IMR-90 (cell line): Measurements from ENCODE around the gene DSCAM. TPM values are rescaled to one million over a fixed set of nuclear protein-coding genes. Genes with fewer than 3 reads are reported as not detected.

Source experiments
- ATAC-seq: fragments of 200-7000 bp; cut with Tn5 transposase; 2 replicates; pipeline ENCODE4 v1.9.1; 2020; ENCODE audit warnings: low read depth, mild to moderate bottlenecking, moderate library complexity
- BruUV-seq: library from RNA; stranded (reverse); fragments of 400-500 nt; replicated peaks from 2 replicates; lab custom pipeline; 2021; lab: Mats Ljungman, UMichigan
- CTCF ChIA-PET: fragments of 300-600 bp; formaldehyde crosslinking; extraction: SDS; loops from one replicate; lab custom pipeline; 2021; ENCODE audit warnings: antibody characterized with exemption; lab: Yijun Ruan, JAX
- POLR2A ChIA-PET: fragments of 300-600 bp; sonication (Branson Sonifier 250); formaldehyde crosslinking; loops from one replicate; lab custom pipeline; 2022; ENCODE audit warnings: antibody characterized with exemption; ENCODE audit not compliant: unreplicated experiment; lab: Charles Lee
- DNase-seq: peaks from one replicate; pipeline ENCODE4 v3.0.0; 2013
- H2AFZ ChIP-seq: replicated peaks from 2 replicates; pipeline ENCODE3; 2013; ENCODE audit warnings: low read length, mild to moderate bottlenecking; ENCODE audit not compliant: poor library complexity
- H2AK5ac ChIP-seq: 2 replicates; pipeline ENCODE4 v1.6.1; 2013; ENCODE audit warnings: low read depth, low read length, inconsistent platforms
- H2AK9ac ChIP-seq: replicated peaks from 2 replicates; pipeline ENCODE3; 2013; ENCODE audit warnings: mild to moderate bottlenecking, low read depth, low read length, moderate library complexity; ENCODE audit not compliant: poor library complexity
- H2BK120ac ChIP-seq: 2 replicates; pipeline ENCODE4 v1.6.1; 2013; ENCODE audit warnings: low read depth, low read length, inconsistent platforms
- H2BK15ac ChIP-seq: 3 replicates; pipeline ENCODE4 v1.6.1; 2013; ENCODE audit warnings: low read depth, low read length, inconsistent platforms
- H2BK20ac ChIP-seq: 2 replicates; pipeline ENCODE4 v1.6.1; 2013; ENCODE audit warnings: low read depth, mild to moderate bottlenecking, inconsistent platforms, low read length, moderate library complexity
- H2BK5ac ChIP-seq: 2 replicates; pipeline ENCODE4 v1.6.1; 2013; ENCODE audit warnings: mild to moderate bottlenecking, low read depth, low read length, inconsistent platforms; ENCODE audit not compliant: poor library complexity, severe bottlenecking
- H3K14ac ChIP-seq: replicated peaks from 2 replicates; pipeline ENCODE4 v1.6.1; 2013; ENCODE audit warnings: low read depth, low read length, inconsistent platforms
- H3K18ac ChIP-seq: 2 replicates; pipeline ENCODE4 v1.6.1; 2013; ENCODE audit warnings: low read depth, low read length, control low read depth
- H3K23ac ChIP-seq: 2 replicates; pipeline ENCODE4 v1.6.1; 2013; ENCODE audit warnings: low read depth, low read length, inconsistent platforms
- H3K27ac ChIP-seq: 2 replicates; pipeline ENCODE4 v1.5.1; 2013; ENCODE audit warnings: mild to moderate bottlenecking, control low read depth, low read length; ENCODE audit not compliant: insufficient read depth
- H3K27me3 ChIP-seq: 2 replicates; pipeline ENCODE4 v1.6.1; 2013; ENCODE audit warnings: low read length; ENCODE audit not compliant: control insufficient read depth, insufficient read depth
- H3K36me3 ChIP-seq: 2 replicates; pipeline ENCODE4 v1.6.1; 2013; ENCODE audit warnings: low read length, mixed read lengths; ENCODE audit not compliant: control insufficient read depth, insufficient read depth
- H3K4ac ChIP-seq: 2 replicates; pipeline ENCODE4 v1.6.1; 2013; ENCODE audit warnings: low read depth, low read length, inconsistent platforms
- H3K4me1 ChIP-seq: 2 replicates; pipeline ENCODE4 v1.6.1; 2013; ENCODE audit warnings: low read length, mixed read lengths; ENCODE audit not compliant: control insufficient read depth, insufficient read depth
- H3K4me2 ChIP-seq: 2 replicates; pipeline ENCODE4 v1.6.1; 2013; ENCODE audit warnings: low read depth, mild to moderate bottlenecking, control low read depth, low read length, moderate library complexity
- H3K4me3 ChIP-seq: 2 replicates; pipeline ENCODE4 v1.5.1; 2013; ENCODE audit warnings: low read depth, mild to moderate bottlenecking, control low read depth, low read length, moderate library complexity; ENCODE audit not compliant: insufficient read depth
- H3K56ac ChIP-seq: 2 replicates; pipeline ENCODE4 v1.6.1; 2013; ENCODE audit warnings: low read length, inconsistent platforms; ENCODE audit not compliant: insufficient read depth; ENCODE audit errors: extremely low read depth
- H3K79me1 ChIP-seq, 2 experiments: 2 replicates each; pipeline ENCODE4 v1.6.1; 2013; ENCODE audit warnings: low read length in 2 of 2, inconsistent platforms in 1 of 2, low read depth in 1 of 2
- H3K9ac ChIP-seq: 2 replicates; pipeline ENCODE4 v1.6.1; 2013; ENCODE audit warnings: low read depth, low read length, control low read depth
- H3K9me1 ChIP-seq: 2 replicates; pipeline ENCODE4 v1.6.1; 2013; ENCODE audit warnings: low read length, inconsistent platforms; ENCODE audit not compliant: insufficient read depth
- H3K9me3 ChIP-seq: 2 replicates; pipeline ENCODE4 v1.6.1; 2013; ENCODE audit warnings: low read length; ENCODE audit not compliant: control insufficient read depth, insufficient read depth
- H4K20me1 ChIP-seq: 2 replicates; pipeline ENCODE4 v1.6.1; 2013; ENCODE audit warnings: low read length, inconsistent platforms; ENCODE audit not compliant: insufficient read depth
- H4K5ac ChIP-seq: 2 replicates; pipeline ENCODE4 v1.6.1; 2013; ENCODE audit warnings: mild to moderate bottlenecking, low read depth, low read length, control low read depth
- H4K8ac ChIP-seq, 2 experiments: 2 replicates each; pipeline ENCODE4 v1.6.1; 2013; ENCODE audit warnings: low read depth in 2 of 2, low read length in 2 of 2, control low read depth in 1 of 2, inconsistent platforms in 1 of 2
- H4K91ac ChIP-seq: 2 replicates; pipeline ENCODE4 v1.6.1; 2013; ENCODE audit warnings: low read depth, low read length, inconsistent platforms; ENCODE audit not compliant: insufficient read depth
- FOS ChIP-seq: fragments of 150-350 bp; IDR thresholded peaks from 2 replicates; pipeline ENCODE4 v1.6.1; 2016; ENCODE audit warnings: low read depth, low read length
- MAFK ChIP-seq: IDR thresholded peaks from 2 replicates; pipeline ENCODE4 v1.6.1; 2012; ENCODE audit warnings: low read depth, low read length, improper control_type of control experiment
- MAZ ChIP-seq: IDR thresholded peaks from 2 replicates; pipeline ENCODE4 v1.6.1; 2012; ENCODE audit warnings: low read depth, mild to moderate bottlenecking, low read length, improper control_type of control experiment, moderate library complexity, borderline replicate concordance
- WGBS, 2 experiments: methylation state at CpG; one replicate each; pipeline versions ENCODE4 v1.1.5 to v1.1.7; 2013; ENCODE audit warnings: missing lambda C conversion rate in 2 of 2; ENCODE audit not compliant: insufficient read length in 1 of 2; ENCODE audit errors: extremely low coverage in 2 of 2; 5-methylcytosine and 5-hydroxymethylcytosine counted together
- dilution Hi-C: fragments of 300-500 bp; cut with HindIII; formaldehyde crosslinking; loops from one replicate; pipeline ENCODE4 v1.14.3; 2018; ENCODE audit warnings: low sequenced_read_pairs; ENCODE audit not compliant: unreplicated experiment
- in situ Hi-C: fragments of 300-500 bp; cut with MboI; formaldehyde crosslinking; loops from 3 replicates; pipeline ENCODE4 v1.14.3; 2019; ENCODE audit warnings: low sequenced_read_pairs, inconsistent platforms, mixed read lengths
- intact Hi-C: fragments of 100-400 bp; cut with micrococcal nuclease; formaldehyde crosslinking; loops from 2 replicates; pipeline ENCODE4 v1.10.0; 2022
- polyA plus RNA-seq, 3 experiments: library from polyadenylated mRNA; depleted of rRNA; stranded (reverse); fragments of >200 nt; gene quantifications; 2 replicates each; pipeline ENCODE4 v1.2.3, GENCODE V29; 2012; ENCODE audit warnings: low replicate concordance in 1 of 3
- total RNA-seq: library from RNA; depleted of rRNA; stranded (reverse); fragments of >200 nt; gene quantifications from 2 replicates; pipeline ENCODE4 v1.2.3, GENCODE V29; 2012

DSCAM gene
- total and polyA plus RNA-seq, 2 of the 4 experiments (the other 2 are of a cell fraction), result under 0.01 to 0.02 TPM

DNA sequence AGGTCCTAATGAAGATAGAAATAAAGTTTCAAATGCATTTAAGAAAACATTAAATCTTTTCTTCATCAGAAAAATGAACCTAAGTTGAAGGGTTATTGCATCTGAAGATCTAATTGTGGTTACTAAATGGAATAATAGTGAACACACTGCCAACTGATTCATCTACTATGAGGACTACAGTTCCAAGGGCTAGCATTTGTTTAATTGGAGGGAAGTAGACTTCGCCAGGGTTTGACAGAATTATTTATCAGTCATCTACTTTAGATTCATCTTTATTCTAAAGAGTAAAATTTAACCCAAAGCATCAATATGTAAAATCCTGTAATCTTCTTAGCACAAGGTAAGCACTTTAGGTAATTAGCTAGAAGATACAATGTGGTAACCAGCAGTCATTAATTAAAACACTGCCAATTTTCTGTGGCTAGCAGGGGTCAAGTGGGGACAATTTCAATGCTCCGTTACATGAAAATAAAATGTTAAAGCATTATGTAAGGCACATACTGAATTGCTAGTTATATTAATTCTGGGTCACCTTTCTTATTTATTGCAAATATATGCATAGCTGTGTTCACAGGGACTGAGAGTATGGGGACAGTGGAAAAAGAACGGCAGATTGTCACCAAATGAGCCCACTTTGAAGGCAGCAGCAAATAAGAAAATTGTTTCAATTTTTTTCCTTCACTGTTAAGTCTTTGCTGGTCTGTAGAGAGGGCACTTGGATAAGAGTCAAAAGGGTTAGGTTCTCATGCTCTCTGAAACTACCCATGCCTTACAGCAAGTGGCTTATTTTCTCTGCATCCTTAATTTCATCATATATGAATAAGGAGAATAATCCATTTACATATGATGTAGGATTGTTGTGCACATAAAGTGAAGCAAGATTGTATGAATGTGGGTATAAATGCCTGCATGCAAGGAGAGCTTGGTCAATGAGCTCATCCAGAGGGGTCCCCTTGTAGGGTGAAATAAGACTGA, 563.8 kb downstream of the DSCAM start:
- ChIA-PET CTCF (interaction anchor here (0.6 kb wide), 1 partner anchor 14 kb away, joined by 3 read pairs; no protein-coding TSS in a partner anchor), POLR2A (no interaction called here)
- ATAC-seq, result no peak
- no peaks in the 10 kb centered on the region for H3K27me3 ChIP-seq
- peaks cover 24% of the 10 kb centered on the region for H3K9me3 ChIP-seq
- DNase-seq, result no peak
- H2BK5ac ChIP-seq, result no peak overlapping the region
- H2BK15ac ChIP-seq, result no peak overlapping the region
- intact Hi-C loops, result no loop called here
- in situ Hi-C loops, result no loop called here
- no peaks in the 10 kb centered on the region for H3K9me1 ChIP-seq
- H3K79me1 ChIP-seq, result no peaks in the 10 kb centered on the region
- no peaks in the 10 kb centered on the region for H3K36me3 ChIP-seq
- H3K4me2 ChIP-seq, result no peak overlapping the region
- H2BK20ac ChIP-seq, result no peak overlapping the region
- H3K23ac ChIP-seq, result no peak overlapping the region
- no peak for TF ChIP-seq MAZ
- TF ChIP-seq FOS, result no peak
- no peak for TF ChIP-seq MAFK
- no CpG with 5 or more reads among the region's 3 CpGs for WGBS, 2 experiments
- dilution Hi-C loops, result no loop called here
- H3K9ac ChIP-seq, result no peak overlapping the region
- no peak overlapping the region for H2BK120ac ChIP-seq
- H2AK5ac ChIP-seq, result no peak overlapping the region
- no peak overlapping the region for H3K27ac ChIP-seq
- no peak overlapping the region for H2AK9ac ChIP-seq
- no peak overlapping the region for H4K91ac ChIP-seq
- H3K4me1 ChIP-seq, result no peaks in the 10 kb centered on the region
- H4K8ac ChIP-seq, result no peak overlapping the region
- no TSS peak for BruUV-seq
- H3K56ac ChIP-seq, result no peak overlapping the region
- H4K5ac ChIP-seq, result no peak overlapping the region
- H3K14ac ChIP-seq, result no peak overlapping the region
- H4K20me1 ChIP-seq, result no peaks in the 10 kb centered on the region
- H3K4me3 ChIP-seq, result no peak overlapping the region
- no peak overlapping the region for H2AFZ ChIP-seq
- no peak overlapping the region for H3K4ac ChIP-seq
- H3K18ac ChIP-seq, result no peak overlapping the region
